K562 (cell line): ENCODE measurements around the gene VWA7. TPM values are rescaled to one million over a fixed set of nuclear protein-coding genes. Genes with fewer than 3 reads are reported as not detected.
A peak's percentile ranks its signal among the peaks of the same experiment; 100 is the strongest.

ENCODE experiments used
- CBFA2T2 ChIP-seq: fragments of 450-650 bp; conservative IDR thresholded peaks from 2 replicates; pipeline ENCODE4 v1.6.1; 2017; ENCODE audit warnings: mild to moderate bottlenecking
- CREM ChIP-seq: IDR thresholded peaks from 2 replicates; pipeline ENCODE4 v1.6.1; 2014; ENCODE audit warnings: antibody characterized with exemption, low read depth
- CTBP1 ChIP-seq: fragments of 450-650 bp; IDR thresholded peaks from 2 replicates; pipeline ENCODE4 v1.6.1; 2016; ENCODE audit warnings: borderline replicate concordance
- LEF1 ChIP-seq: fragments of 450-650 bp; IDR thresholded peaks from 2 replicates; pipeline ENCODE4 v1.6.1; 2016; ENCODE audit warnings: mild to moderate bottlenecking
- SIN3A ChIP-seq, 2 experiments: fragments of 150-350 bp in 1 of 2; IDR thresholded peaks; 2 replicates each; pipeline ENCODE4 v1.6.1; 2011 to 2016; ENCODE audit warnings: borderline replicate concordance in 2 of 2, low read depth in 2 of 2, low read length in 2 of 2, mild to moderate bottlenecking in 2 of 2, moderate library complexity in 2 of 2; ENCODE audit not compliant: control insufficient read depth in 1 of 2
- SNIP1 ChIP-seq: fragments of 450-650 bp; IDR thresholded peaks from 2 replicates; pipeline ENCODE4 v1.7.1; 2017; ENCODE audit warnings: low read depth, mild to moderate bottlenecking
- SRF ChIP-seq, 2 experiments: fragments of 250-450, 450-650 bp in 1 of 2; sonication (Bioruptor Pico) in 1 of 2; sonication (generic) in 1 of 2; formaldehyde crosslinking; IDR thresholded peaks; 2 replicates each; pipeline versions ENCODE4 v1.5.0 to v1.5.1; 2020 to 2022; ENCODE audit warnings: mild to moderate bottlenecking in 1 of 2, missing genetic modification reagents in 1 of 2
- XRCC3 ChIP-seq: fragments of 450-650 bp; IDR thresholded peaks from 2 replicates; pipeline ENCODE4 v1.6.1; 2017; ENCODE audit warnings: mild to moderate bottlenecking, moderate library complexity
- ZNF165 ChIP-seq: fragments of 250-450 bp; sonication (Bioruptor Pico); IDR thresholded peaks from 2 replicates; pipeline ENCODE4 v1.4.0; 2020; ENCODE audit warnings: borderline replicate concordance
- ZNF282 ChIP-seq: sonication (generic); formaldehyde crosslinking; IDR thresholded peaks from 2 replicates; pipeline ENCODE4 v1.8.1; 2023; ENCODE audit warnings: missing genetic modification reagents
- ZNF778 ChIP-seq: fragments of 450-650 bp; formaldehyde crosslinking; IDR thresholded peaks from 2 replicates; pipeline ENCODE4 v1.4.0; 2020; ENCODE audit warnings: mild to moderate bottlenecking, moderate library complexity
- polyA plus RNA-seq, 8 experiments: library from polyadenylated mRNA; depleted of rRNA in 4 of 8; stranded (reverse) in 5 of 8; unstranded in 3 of 8; fragments of >200 nt; fragmentation: Nextera tagmentation in 2 of 8; fragmentation: Illumina TruSeq in 1 of 8; extraction: Ambion mirVana in 2 of 8; extraction: Trizol in 1 of 8; gene quantifications; 2 replicates each; pipeline versions ENCODE4 v1.2.1 to v1.2.3, GENCODE V29; 2011 to 2014; ENCODE audit warnings: inconsistent platforms in 1 of 8, missing spikeins in 1 of 8
- total RNA-seq, 7 experiments: library from RNA; depleted of rRNA in 6 of 7; stranded (reverse); fragments of >200 nt in 6 of 7; fragmentation: Illumina TruSeq in 2 of 7; extraction: Trizol in 2 of 7; gene quantifications; 2 replicates each; pipeline versions ENCODE4 v1.2.1 to v1.2.3, GENCODE V29; 2011 to 2021; ENCODE audit warnings: low replicate concordance in 1 of 7
- TF ChIP-seq, protein P1 (sequence below): fragments of 450-650 bp; IDR thresholded peaks from 2 replicates; pipeline ENCODE4 v1.6.1; 2017; ENCODE audit warnings: antibody characterized with exemption, mild to moderate bottlenecking
- TF ChIP-seq, protein P2 (sequence below): fragments of 450-650 bp; formaldehyde crosslinking; conservative IDR thresholded peaks from 2 replicates; pipeline ENCODE4 v1.4.0; 2022; ENCODE audit warnings: mild to moderate bottlenecking, missing genetic modification characterization
- TF ChIP-seq, protein P3 (sequence below), 2 experiments: fragments of 450-650 bp in 1 of 2; IDR thresholded peaks; 2 replicates each; pipeline ENCODE4 v1.6.1; 2011 to 2017; ENCODE audit warnings: low read depth in 2 of 2, antibody characterized with exemption in 1 of 2, borderline replicate concordance in 1 of 2, low read length in 1 of 2, mild to moderate bottlenecking in 1 of 2, mixed read lengths in 1 of 2; ENCODE audit not compliant: control insufficient read depth in 1 of 2
- TF ChIP-seq, protein P4 (sequence below): fragments of 250-450 bp; sonication (Bioruptor Pico); IDR thresholded peaks from 2 replicates; pipeline ENCODE4 v1.9.0; 2021; ENCODE audit warnings: mild to moderate bottlenecking
- TF ChIP-seq, protein P5 (sequence below), 2 experiments: fragments of 450-650 bp; conservative IDR thresholded peaks; 2 replicates each; pipeline ENCODE4 v1.6.1; 2017; ENCODE audit warnings: mild to moderate bottlenecking in 2 of 2, moderate library complexity in 2 of 2

VWA7 gene
- total and polyA plus RNA-seq, 9 of the 15 experiments (the other 6 are each of a cell fraction or from before 2014, with no cell fraction given), result 0.18 to 2.9 (median 0.95) TPM

DNA sequence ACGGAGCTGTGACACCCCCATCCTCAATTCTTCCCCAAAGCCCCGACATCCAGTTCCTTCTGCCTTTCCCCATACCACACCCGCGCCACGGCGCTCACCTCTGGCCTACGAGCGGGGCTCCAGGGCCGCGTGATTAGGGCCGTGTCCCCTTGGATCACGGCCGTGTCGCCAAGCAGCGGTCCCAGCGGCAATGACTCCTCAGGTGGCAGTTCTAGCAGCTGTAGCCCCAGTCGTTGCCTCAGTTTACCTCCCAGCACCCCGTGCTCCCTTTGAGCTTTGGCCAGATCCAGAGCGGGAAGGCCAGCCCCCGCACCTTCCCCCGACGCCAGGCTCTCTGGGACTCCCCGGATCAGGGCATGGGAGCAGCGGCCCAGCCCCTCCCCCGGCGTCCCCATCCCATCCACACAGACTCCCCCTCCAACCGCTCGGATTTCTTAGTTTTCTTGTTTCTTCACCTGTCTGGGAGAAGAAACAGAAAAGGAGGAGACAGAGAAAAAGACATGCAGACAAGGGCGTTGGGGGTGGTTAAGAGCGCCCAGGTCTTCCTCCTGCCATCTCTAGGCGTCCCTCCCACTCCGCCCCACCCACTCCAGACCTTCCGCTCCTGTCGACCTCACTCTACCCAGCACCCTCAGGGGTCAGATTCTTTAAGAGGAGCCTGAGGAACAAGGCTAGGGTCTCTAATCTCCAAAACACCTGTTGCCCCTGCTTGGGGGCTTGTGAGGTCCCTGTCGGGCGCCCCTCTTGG lies 48.2 kb downstream of the VWA7 start, which contains the start of gene DDAH2 (continued):
- TF ChIP-seq, protein P1, sequence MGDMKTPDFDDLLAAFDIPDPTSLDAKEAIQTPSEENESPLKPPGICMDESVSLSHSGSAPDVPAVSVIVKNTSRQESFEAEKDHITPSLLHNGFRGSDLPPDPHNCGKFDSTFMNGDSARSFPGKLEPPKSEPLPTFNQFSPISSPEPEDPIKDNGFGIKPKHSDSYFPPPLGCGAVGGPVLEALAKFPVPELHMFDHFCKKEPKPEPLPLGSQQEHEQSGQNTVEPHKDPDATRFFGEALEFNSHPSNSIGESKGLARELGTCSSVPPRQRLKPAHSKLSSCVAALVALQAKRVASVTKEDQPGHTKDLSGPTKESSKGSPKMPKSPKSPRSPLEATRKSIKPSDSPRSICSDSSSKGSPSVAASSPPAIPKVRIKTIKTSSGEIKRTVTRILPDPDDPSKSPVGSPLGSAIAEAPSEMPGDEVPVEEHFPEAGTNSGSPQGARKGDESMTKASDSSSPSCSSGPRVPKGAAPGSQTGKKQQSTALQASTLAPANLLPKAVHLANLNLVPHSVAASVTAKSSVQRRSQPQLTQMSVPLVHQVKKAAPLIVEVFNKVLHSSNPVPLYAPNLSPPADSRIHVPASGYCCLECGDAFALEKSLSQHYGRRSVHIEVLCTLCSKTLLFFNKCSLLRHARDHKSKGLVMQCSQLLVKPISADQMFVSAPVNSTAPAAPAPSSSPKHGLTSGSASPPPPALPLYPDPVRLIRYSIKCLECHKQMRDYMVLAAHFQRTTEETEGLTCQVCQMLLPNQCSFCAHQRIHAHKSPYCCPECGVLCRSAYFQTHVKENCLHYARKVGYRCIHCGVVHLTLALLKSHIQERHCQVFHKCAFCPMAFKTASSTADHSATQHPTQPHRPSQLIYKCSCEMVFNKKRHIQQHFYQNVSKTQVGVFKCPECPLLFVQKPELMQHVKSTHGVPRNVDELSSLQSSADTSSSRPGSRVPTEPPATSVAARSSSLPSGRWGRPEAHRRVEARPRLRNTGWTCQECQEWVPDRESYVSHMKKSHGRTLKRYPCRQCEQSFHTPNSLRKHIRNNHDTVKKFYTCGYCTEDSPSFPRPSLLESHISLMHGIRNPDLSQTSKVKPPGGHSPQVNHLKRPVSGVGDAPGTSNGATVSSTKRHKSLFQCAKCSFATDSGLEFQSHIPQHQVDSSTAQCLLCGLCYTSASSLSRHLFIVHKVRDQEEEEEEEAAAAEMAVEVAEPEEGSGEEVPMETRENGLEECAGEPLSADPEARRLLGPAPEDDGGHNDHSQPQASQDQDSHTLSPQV, result no peak
- TF ChIP-seq SNIP1, result no peak
- no peak for TF ChIP-seq CTBP1
- TF ChIP-seq SRF (CRISPR knock-in tag; IDR thresholded peaks at IDR 0.05), result no peak
- peak in 1 of 2 experiments; percentile 50; a peak in 1 of 4 replicates for TF ChIP-seq SIN3A (IDR thresholded peaks at IDR 0.05; ENCODE audit: borderline replicate concordance in 2 of 2, control insufficient read depth in 1 of 2, low read depth in 2 of 2, low read length in 2 of 2)
- no peak; the same call in 1 of the 2 replicates for TF ChIP-seq ZNF165 (CRISPR knock-in tag)
- TF ChIP-seq, protein P2, sequence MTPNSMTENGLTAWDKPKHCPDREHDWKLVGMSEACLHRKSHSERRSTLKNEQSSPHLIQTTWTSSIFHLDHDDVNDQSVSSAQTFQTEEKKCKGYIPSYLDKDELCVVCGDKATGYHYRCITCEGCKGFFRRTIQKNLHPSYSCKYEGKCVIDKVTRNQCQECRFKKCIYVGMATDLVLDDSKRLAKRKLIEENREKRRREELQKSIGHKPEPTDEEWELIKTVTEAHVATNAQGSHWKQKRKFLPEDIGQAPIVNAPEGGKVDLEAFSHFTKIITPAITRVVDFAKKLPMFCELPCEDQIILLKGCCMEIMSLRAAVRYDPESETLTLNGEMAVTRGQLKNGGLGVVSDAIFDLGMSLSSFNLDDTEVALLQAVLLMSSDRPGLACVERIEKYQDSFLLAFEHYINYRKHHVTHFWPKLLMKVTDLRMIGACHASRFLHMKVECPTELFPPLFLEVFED (CRISPR knock-in tag), result no peak
- no peak for TF ChIP-seq CREM
- TF ChIP-seq, protein P3, sequence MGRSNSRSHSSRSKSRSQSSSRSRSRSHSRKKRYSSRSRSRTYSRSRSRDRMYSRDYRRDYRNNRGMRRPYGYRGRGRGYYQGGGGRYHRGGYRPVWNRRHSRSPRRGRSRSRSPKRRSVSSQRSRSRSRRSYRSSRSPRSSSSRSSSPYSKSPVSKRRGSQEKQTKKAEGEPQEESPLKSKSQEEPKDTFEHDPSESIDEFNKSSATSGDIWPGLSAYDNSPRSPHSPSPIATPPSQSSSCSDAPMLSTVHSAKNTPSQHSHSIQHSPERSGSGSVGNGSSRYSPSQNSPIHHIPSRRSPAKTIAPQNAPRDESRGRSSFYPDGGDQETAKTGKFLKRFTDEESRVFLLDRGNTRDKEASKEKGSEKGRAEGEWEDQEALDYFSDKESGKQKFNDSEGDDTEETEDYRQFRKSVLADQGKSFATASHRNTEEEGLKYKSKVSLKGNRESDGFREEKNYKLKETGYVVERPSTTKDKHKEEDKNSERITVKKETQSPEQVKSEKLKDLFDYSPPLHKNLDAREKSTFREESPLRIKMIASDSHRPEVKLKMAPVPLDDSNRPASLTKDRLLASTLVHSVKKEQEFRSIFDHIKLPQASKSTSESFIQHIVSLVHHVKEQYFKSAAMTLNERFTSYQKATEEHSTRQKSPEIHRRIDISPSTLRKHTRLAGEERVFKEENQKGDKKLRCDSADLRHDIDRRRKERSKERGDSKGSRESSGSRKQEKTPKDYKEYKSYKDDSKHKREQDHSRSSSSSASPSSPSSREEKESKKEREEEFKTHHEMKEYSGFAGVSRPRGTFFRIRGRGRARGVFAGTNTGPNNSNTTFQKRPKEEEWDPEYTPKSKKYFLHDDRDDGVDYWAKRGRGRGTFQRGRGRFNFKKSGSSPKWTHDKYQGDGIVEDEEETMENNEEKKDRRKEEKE (IDR thresholded peaks at IDR 0.05; ENCODE audit: borderline replicate concordance in 1 of 2, control insufficient read depth in 1 of 2, low read depth in 2 of 2, low read length in 1 of 2), result no peak
- TF ChIP-seq XRCC3, result no peak
- TF ChIP-seq, protein P4, sequence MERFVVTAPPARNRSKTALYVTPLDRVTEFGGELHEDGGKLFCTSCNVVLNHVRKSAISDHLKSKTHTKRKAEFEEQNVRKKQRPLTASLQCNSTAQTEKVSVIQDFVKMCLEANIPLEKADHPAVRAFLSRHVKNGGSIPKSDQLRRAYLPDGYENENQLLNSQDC (CRISPR knock-in tag), result no peak
- TF ChIP-seq, protein P5, sequence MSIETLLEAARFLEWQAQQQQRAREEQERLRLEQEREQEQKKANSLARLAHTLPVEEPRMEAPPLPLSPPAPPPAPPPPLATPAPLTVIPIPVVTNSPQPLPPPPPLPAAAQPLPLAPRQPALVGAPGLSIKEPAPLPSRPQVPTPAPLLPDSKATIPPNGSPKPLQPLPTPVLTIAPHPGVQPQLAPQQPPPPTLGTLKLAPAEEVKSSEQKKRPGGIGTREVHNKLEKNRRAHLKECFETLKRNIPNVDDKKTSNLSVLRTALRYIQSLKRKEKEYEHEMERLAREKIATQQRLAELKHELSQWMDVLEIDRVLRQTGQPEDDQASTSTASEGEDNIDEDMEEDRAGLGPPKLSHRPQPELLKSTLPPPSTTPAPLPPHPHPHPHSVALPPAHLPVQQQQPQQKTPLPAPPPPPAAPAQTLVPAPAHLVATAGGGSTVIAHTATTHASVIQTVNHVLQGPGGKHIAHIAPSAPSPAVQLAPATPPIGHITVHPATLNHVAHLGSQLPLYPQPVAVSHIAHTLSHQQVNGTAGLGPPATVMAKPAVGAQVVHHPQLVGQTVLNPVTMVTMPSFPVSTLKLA (conservative IDR thresholded peaks at IDR 0.05), result no peak
- TF ChIP-seq LEF1, result no peak
- TF ChIP-seq ZNF778 (CRISPR knock-in tag), result no peak
- no peak for TF ChIP-seq CBFA2T2
- no peak for TF ChIP-seq ZNF282 (CRISPR knock-in tag)
